CD4-positive, alpha-beta T cell (primary cell): ENCODE results near the gene BACE2. TPM values are rescaled to one million over a fixed set of nuclear protein-coding genes. Genes with fewer than 3 reads are reported as not detected.

ENCODE experiments used
- ATAC-seq: fragments of 200-7000 bp; cut with Tn5 transposase; one replicate; pipeline ENCODE4 v1.10.0; 2022; ENCODE audit warnings: mild to moderate bottlenecking; ENCODE audit not compliant: poor library complexity
- CTCF ChIA-PET: fragments of 350-600 bp; sonication (Branson Sonifier 250); formaldehyde crosslinking; loops from one replicate; lab custom pipeline; 2021; ENCODE audit warnings: antibody characterized with exemption, inconsistent platforms; lab: Charles Lee
- POLR2A ChIA-PET: fragments of 350-600 bp; sonication (Branson Sonifier 250); formaldehyde crosslinking; loops from one replicate; lab custom pipeline; 2021; ENCODE audit warnings: antibody characterized with exemption, inconsistent platforms; lab: Charles Lee
- DNase-seq, 14 experiments: peaks; one replicate each; pipeline ENCODE4 v3.0.0-alpha.2; 2013 to 2020; ENCODE audit warnings: mixed read lengths in 2 of 14
- H3K27ac ChIP-seq, 2 donors: one replicate each; pipeline versions ENCODE4 v1.5.1 to v1.7.0; 2013; ENCODE audit warnings: low read length in 2 of 2, low read depth in 1 of 2, mild to moderate bottlenecking in 1 of 2
- H3K27me3 ChIP-seq, 2 experiments: 1 replicate in 1 of 2; 2 replicates in 1 of 2; pipeline versions ENCODE4 v1.6.1 to v1.7.0; 2013; ENCODE audit warnings: low read length in 2 of 2, control low read depth in 1 of 2, mild to moderate bottlenecking in 1 of 2, moderate library complexity in 1 of 2; ENCODE audit not compliant: insufficient read depth in 2 of 2, control insufficient read depth in 1 of 2
- H3K36me3 ChIP-seq: one replicate; pipeline ENCODE4 v1.6.1; 2013; ENCODE audit warnings: low read length, control low read depth; ENCODE audit not compliant: insufficient read depth
- H3K4me1 ChIP-seq: one replicate; pipeline ENCODE4 v1.6.1; 2013; ENCODE audit warnings: low read length, control low read depth; ENCODE audit not compliant: insufficient read depth
- H3K4me3 ChIP-seq: one replicate; pipeline ENCODE4 v1.5.1; 2013; ENCODE audit warnings: mild to moderate bottlenecking, low read length, moderate library complexity
- H3K9me3 ChIP-seq, 2 experiments: 1 replicate in 1 of 2; 2 replicates in 1 of 2; pipeline versions ENCODE4 v1.6.1 to v1.7.0; 2013; ENCODE audit warnings: low read length in 2 of 2, mild to moderate bottlenecking in 2 of 2, control low read depth in 1 of 2, moderate library complexity in 1 of 2; ENCODE audit not compliant: control insufficient read depth in 1 of 2, insufficient read depth in 1 of 2
- H3K27ac Mint-ChIP-seq: one replicate; pipeline ENCODE4 v1.8.0; 2020; ENCODE audit warnings: mixed read lengths
- H3K27me3 Mint-ChIP-seq: one replicate; pipeline ENCODE4 v1.8.0; 2021; ENCODE audit warnings: mixed read lengths
- H3K36me3 Mint-ChIP-seq: one replicate; pipeline ENCODE4 v1.8.0; 2021; ENCODE audit warnings: low read depth, mixed read lengths
- H3K4me1 Mint-ChIP-seq: one replicate; pipeline ENCODE4 v1.8.0; 2021; ENCODE audit warnings: low read depth, mixed read lengths
- H3K4me3 Mint-ChIP-seq: one replicate; pipeline ENCODE4 v1.8.0; 2020; ENCODE audit warnings: mild to moderate bottlenecking, mixed read lengths
- H3K9me3 Mint-ChIP-seq: one replicate; pipeline ENCODE4 v1.8.0; 2020; ENCODE audit warnings: mixed read lengths
- intact Hi-C, 2 experiments: fragments of 100-400 bp; cut with DNase I in 1 of 2; cut with micrococcal nuclease in 1 of 2; formaldehyde crosslinking; loops; one replicate each; pipeline versions ENCODE4 v1.15.1 to v1.9.0; 2023 to 2025; cut with DNase I, micrococcal nuclease
- total RNA-seq, 174 experiments: library from RNA in 2 of 174; stranded (reverse) in 2 of 174; gene quantifications; one replicate each; pipeline ENCODE4 v1.2.3 and lab custom pipeline; 2021 to 2026
- TF ChIP-seq, protein P1 (sequence below): fragments of 200-600 bp; IDR thresholded peaks from one replicate; pipeline ENCODE4 v1.8.0; 2022; ENCODE audit warnings: antibody characterized with exemption, mild to moderate bottlenecking

Gene BACE2
- total RNA-seq, 2 experiments from 2014 or later = 0.16 TPM; not detected in 1

DNA sequence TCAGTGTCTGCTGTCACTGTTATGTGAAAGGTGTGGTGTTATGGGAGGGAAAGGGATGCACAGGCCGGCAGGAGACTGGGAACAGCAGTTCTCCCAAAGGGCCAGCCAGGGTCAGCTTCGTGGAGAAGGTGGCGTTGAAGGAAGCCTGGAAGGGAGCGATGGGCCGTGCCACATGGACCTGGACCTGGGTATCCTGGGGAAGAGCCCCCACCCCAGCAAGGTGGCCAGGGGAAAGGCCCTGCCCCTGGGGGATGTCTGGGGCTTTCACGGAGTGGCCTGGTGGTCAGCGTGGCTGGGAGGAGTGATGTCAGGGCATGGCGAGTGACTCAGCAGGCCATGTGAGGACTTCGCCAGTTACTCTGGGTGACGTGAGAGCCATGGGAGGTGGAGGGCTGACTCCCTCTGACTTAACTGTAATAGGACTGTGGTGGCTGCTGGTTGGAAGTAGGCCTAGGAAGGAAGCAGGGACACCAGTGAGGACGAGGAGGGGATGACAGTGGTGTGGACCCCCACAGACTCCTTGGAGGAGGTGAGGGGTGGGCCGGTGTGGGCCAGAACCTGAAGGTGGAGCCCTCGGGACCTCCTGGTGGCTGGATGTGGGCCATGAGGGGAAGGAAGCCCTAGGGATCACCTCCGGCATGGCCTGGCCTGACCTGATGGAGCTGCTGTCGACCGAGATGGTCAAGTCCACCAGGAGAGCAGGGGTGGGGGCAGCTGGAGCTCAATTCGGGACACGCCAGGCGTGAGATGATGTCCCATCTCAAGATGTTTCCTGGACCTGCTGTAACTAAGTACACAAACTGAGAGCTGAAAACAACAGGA lies 54.5 kb downstream of the BACE2 start:
- intact Hi-C loops = no loop called here
- DNase-seq (no peak), ATAC-seq (no peak)
- no peak overlapping the region for H3K4me3 Mint-ChIP-seq
- no peaks in the 10 kb centered on the region for H3K27me3 ChIP-seq
- H3K27ac Mint-ChIP-seq = no peak overlapping the region
- H3K9me3 Mint-ChIP-seq = no peaks in the 10 kb centered on the region
- no peaks in the 10 kb centered on the region for H3K4me1 Mint-ChIP-seq
- H3K4me3 ChIP-seq = no peak overlapping the region
- H3K27ac ChIP-seq = no peak overlapping the region
- CTCF ChIA-PET = interaction anchor here (0.7 kb wide), 1 partner anchor 347 kb away, joined by 4 read pairs; no protein-coding TSS in a partner anchor
- H3K36me3 ChIP-seq = no peaks in the 10 kb centered on the region
- H3K27me3 Mint-ChIP-seq = peaks cover 21% of the 10 kb centered on the region
- H3K9me3 ChIP-seq = no peaks in the 10 kb centered on the region
- TF ChIP-seq, protein P1, sequence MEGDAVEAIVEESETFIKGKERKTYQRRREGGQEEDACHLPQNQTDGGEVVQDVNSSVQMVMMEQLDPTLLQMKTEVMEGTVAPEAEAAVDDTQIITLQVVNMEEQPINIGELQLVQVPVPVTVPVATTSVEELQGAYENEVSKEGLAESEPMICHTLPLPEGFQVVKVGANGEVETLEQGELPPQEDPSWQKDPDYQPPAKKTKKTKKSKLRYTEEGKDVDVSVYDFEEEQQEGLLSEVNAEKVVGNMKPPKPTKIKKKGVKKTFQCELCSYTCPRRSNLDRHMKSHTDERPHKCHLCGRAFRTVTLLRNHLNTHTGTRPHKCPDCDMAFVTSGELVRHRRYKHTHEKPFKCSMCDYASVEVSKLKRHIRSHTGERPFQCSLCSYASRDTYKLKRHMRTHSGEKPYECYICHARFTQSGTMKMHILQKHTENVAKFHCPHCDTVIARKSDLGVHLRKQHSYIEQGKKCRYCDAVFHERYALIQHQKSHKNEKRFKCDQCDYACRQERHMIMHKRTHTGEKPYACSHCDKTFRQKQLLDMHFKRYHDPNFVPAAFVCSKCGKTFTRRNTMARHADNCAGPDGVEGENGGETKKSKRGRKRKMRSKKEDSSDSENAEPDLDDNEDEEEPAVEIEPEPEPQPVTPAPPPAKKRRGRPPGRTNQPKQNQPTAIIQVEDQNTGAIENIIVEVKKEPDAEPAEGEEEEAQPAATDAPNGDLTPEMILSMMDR = no peak
- no peaks in the 10 kb centered on the region for H3K36me3 Mint-ChIP-seq
- POLR2A ChIA-PET = no interaction called here
- no peaks in the 10 kb centered on the region for H3K4me1 ChIP-seq

DNA sequence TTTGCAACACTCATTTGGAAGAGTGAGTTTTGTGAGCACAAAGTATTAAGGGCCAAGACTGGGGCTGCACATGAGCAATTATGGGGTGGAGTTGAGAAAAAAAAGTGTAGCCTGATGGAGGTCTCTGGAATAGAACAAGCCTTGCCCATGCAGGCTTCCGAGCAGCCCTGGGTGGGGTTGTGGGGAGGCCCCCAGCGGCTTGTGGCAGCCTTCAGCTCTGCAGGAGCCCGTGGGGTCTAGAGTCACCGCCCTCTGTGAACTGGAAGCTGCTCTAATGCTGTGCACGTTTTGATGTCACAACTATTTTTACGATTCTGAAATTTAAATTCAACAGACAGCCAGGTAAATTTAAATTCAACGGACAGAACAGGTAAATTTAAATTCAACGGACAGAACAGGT lies 58.9 kb downstream of the BACE2 start:
- no peak overlapping the region for H3K4me3 Mint-ChIP-seq
- H3K27ac Mint-ChIP-seq = no peak overlapping the region
- no peak for ATAC-seq
- peaks cover 14% of the 10 kb centered on the region for H3K27me3 Mint-ChIP-seq
- H3K4me3 ChIP-seq = no peak overlapping the region
- no peaks in the 10 kb centered on the region for H3K4me1 Mint-ChIP-seq
- TF ChIP-seq, protein P1 = no peak
- no peaks in the 10 kb centered on the region for H3K4me1 ChIP-seq
- peaks cover 0 to 4% of the 10 kb centered on the region in 2 experiments for H3K27me3 ChIP-seq
- intact Hi-C loops = no loop called here
- no peaks in the 10 kb centered on the region for H3K36me3 ChIP-seq
- no peaks in the 10 kb centered on the region for H3K36me3 Mint-ChIP-seq
- no peaks in the 10 kb centered on the region for H3K9me3 ChIP-seq
- H3K27ac ChIP-seq = no peak overlapping the region
- CTCF ChIA-PET = no interaction called here
- DNase-seq = no peak
- H3K9me3 Mint-ChIP-seq = no peaks in the 10 kb centered on the region
- POLR2A ChIA-PET = no interaction called here

DNA sequence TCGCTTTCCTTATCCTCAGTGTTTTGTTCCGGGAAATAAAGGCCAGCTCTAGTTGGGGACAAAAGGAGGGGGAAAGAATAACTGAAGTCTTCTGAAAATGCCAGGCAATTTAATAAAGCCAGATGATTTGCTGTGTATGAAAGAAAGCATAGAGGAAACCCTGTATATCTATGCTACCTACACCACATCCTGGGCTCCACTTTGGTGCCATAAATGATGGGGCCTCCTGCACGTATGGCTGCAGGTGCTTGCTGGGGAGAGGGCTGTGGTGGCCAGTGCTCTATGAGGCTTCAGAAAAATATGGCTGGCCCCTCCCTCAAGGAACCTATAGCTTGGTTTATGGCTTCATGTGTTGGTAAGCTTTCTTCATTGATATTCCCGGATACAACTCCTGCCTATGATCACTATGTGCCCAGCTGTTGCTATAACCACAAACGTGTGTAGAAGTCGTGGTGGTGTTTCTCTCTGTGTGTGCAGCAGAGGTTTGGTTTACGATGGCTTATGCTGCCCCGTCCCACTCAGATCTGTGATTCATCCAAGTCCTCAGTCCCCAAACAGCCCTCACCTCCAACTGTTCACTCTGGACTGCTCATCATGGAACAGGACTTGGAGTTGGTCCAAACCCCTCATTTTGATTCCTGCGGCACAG lies 59.5 kb downstream of the BACE2 start:
- Histone ChIP-seq H3K36me3 (no peaks in the 10 kb centered on the region), H3K9me3 (no peaks in the 10 kb centered on the region), H3K27me3 (peaks cover 0 to 4% of the 10 kb centered on the region in 2 experiments), H3K4me3 (no peak overlapping the region), H3K4me1 (no peaks in the 10 kb centered on the region), H3K27ac (no peak overlapping the region)
- Mint-ChIP-seq H3K27ac (no peak overlapping the region), H3K4me1 (no peaks in the 10 kb centered on the region), H3K27me3 (peaks cover 10% of the 10 kb centered on the region), H3K9me3 (no peaks in the 10 kb centered on the region), H3K4me3 (no peak overlapping the region), H3K36me3 (no peaks in the 10 kb centered on the region)
- ATAC-seq (no peak), DNase-seq (no peak)
- ChIA-PET POLR2A (no interaction called here), CTCF (no interaction called here)
- TF ChIP-seq, protein P1 = no peak
- intact Hi-C loops = no loop called here
